SW480 (cell line): ENCODE data around the gene MMP25.

Experiments
- DNase-seq: peaks from one replicate; pipeline ENCODE4 v3.0.0-alpha.2; 2016; ENCODE audit warnings: low spot score

Gene MMP25

GRCh38 chr16:3045758-3046640 lies at the start of gene MMP25:
Gene MMP25 (plus strand): TSS chr16:3046561. CDS start chr16:3046918, 357 bp downstream.
- no peak for DNase-seq

- DNase-seq: no peak
Observed at GRCh38 chr16:2999929-3000328, 46.4 kb upstream of the MMP25 start.

- DNase-seq: no peak
Observed at GRCh38 chr16:3000540-3000939, 45.8 kb upstream of the MMP25 start.

DNA sequence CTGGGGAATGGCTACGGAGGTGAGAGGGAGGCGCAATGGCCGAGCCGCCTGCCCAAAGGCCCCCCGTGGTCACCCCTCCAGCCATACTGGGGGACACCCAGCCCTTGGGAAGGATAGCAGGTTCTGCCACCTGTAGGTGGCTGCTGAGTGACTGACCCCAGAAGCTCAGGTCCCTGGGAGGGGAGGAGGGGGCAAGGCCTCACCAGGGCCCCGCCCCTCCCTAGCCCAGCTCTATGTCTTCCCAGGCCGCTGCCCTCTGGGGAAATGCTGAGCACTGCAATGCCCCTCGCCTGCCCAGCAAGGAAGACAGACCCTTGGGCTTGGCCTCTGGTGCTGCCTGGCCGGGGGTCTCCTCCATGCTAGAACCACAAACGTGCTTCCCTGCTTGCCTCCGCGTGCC lies 45.0 kb upstream of the MMP25 start:
- DNase-seq: no peak

GRCh38 chr16:3003582-3004270 lies 42.6 kb upstream of the MMP25 start:
- DNase-seq: peak; percentile 98

DNA sequence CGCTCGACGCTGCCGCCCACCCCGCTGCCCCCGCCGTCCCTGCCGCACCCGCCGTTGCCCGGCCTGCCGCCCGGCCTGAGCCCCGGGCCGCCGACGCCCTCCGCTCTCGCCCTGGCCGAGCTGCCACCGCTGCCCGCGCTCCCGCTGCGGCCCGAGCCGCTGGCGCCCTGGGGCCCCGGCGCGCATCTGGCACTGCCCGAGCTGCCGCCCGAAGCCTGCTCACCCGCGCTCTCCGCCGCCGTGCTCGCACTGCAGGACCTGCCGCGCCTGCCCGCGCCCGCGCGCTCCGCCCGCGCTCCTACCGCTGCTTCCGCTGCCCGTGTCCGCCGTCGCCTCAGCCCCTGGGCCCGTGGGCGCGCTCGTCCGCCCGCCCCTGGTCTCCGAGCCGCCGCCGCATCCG lies 42.0 kb upstream of the MMP25 start:
- DNase-seq: peak; percentile 68

- DNase-seq: peak; percentile 76
Observed at GRCh38 chr16:3004781-3005284, 41.5 kb upstream of the MMP25 start.

DNA sequence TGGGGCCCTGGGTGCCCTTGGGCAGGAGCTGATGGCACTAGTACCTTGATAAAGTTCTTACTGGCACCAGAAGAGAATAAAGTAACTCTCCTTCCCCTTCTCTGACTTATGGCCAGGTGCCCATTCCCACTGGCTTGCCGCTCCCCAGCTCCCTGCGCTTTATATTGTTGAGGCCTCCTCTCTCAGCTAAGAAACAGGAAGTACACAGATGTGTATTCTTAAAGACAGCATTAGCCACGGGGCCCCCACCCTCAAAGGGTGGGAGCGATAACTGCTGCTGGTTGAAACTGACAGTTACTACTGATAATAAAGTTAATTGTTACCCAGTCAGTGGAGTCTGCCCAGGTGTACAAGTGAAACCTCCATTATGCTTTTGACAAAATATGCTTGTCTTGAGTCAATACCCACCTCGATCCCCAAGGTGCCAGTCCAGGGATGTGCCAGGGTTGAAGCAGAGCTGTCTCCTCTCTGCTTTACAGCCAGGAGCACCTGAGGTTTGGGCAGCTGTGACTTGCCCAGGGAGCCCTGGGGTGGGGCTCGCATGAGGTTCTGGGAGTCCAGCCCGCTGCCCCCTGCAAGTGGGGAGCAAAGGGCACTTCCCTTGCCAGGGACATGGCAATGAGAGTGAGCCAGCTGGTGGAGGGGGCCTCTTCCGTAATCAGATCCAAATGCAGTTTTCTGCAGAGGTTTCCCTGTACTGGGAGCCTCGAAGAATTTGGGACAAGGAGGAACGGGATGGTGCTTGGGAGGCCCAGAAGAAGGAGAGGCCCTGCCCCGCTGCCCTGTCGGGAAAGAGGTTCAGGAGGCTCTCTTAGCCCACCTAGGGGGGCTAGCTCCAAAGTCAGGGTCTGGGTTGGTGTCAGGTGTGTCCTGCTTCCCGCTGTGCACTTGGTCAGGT lies 39.1 kb upstream of the MMP25 start:
- DNase-seq: no peak

DNA sequence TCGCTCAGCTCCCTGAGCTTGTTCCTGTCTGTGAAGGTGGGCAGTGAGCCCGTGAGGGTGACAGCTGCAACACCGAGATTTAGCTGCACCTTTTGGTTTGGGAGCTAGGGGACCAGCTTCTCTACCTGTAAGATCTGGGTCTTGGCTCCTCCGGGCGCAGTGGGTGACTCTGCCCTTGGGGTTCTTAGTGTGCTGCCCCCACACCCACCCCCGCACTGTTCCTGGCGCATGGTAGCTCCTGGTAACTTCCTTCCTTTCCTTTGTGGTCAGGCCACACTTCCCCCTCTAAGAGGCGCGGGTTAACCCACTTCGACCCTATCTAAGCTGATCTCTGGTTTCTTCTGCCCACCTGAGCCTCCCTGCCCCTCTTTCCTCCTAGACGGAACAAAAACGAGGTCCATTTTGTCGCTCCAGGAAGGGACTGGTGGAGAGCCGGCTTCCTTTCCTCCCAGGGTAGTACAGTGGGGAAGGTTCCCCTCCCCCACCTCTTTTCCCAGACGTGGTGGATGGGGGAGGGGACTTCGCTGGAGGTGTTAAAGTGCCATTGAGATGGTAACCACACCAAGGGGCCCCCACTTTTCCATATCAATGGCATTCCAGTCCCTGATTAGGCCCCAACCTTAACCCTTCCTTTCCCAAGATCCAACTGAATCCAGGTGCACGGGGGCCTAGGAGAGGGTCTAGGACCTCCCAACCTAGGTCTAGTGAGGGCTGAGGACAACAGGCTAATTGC lies 38.2 kb upstream of the MMP25 start:
- no peak for DNase-seq

DNA sequence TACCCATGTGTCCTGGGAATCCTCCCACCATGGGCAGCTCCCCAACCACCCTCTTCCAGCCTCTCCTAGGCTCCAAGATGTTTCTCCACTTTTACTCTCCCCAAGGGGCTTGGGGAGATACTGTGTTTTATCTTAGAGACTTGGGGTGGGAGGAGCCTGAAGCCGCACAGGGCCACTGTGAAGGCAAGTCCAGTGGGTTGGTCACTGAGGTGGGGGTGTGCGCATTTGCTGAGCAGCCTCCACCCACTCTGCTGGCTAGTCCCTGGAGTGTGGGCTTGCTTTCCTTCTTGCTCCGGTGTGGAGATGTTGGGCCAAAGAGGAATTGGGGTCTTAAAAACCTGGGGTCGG lies 37.7 kb upstream of the MMP25 start:
- DNase-seq: no peak

DNA sequence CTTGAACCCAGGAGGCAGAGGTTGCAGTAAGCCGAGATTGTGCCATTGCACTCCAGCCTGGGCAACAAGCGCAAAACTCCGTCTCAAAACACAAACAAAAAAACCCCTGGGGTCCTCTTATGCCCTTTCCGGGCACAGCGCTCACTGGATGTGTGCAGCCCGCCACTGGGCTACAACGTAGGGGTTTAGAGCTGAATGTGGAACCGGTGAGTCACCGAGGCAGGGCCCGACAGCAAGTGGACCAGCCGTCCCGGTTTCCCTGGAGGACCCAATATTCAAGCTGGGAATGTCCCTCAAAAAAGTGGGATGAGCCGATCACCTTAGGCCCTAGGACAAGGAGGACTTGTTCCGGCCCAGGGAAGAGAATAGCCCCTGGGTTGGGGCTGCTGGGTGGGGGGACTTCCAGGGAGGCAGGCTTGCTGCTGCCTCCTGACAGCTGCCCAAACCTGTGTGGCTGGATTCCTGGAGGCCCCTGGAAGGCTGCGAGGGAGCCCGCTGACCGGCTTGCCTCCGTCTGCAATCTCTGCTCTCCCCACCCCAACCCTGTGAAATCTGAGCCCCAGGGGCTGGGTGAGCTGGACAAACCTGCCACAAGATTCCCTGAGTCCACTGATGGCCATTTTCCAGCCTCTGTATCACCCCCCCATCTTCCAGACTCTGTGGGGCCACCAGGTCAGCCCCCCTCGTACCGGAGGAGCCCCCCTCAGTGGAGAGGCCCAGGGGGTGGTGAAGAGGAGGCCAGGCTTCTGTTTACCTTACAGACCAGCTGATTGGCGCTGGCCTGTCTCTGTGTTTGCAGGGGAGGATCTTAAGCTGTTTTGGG lies 36.6 kb upstream of the MMP25 start:
- DNase-seq: no peak

DNA sequence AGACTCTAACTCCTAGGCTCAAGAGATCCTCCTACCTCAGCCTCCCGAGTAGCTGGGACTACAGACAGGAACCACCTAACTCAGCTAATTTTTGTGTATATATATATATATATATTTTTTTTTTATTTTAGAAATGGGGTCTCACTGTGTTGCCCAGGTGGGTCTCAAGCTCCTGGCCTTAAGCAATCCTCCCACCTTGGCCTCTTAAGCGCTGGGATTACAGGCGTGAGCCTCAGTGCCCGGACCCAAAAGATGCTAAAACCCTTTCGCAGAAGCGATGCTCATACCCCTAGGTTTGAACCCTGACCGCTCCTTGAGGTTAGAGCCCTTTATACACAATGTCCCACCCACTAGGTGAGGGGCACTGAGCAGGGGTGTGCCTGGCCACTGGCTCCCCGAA lies 35.9 kb upstream of the MMP25 start:
- DNase-seq: no peak

GRCh38 chr16:3012246-3012645 lies 34.1 kb upstream of the MMP25 start:
- DNase-seq: no peak

- DNase-seq: peak; percentile 75
Observed at GRCh38 chr16:3012828-3013420, 33.4 kb upstream of the MMP25 start, which contains the start of gene CLDN9. Gene CLDN9 (plus strand): TSS chr16:3012923. CDS start chr16:3013363, 440 bp downstream.

- no peak for DNase-seq
Observed at GRCh38 chr16:3013491-3013951, 32.8 kb upstream of the MMP25 start.

- DNase-seq: no peak
Observed at GRCh38 chr16:3013998-3014690, 32.2 kb upstream of the MMP25 start.

DNA sequence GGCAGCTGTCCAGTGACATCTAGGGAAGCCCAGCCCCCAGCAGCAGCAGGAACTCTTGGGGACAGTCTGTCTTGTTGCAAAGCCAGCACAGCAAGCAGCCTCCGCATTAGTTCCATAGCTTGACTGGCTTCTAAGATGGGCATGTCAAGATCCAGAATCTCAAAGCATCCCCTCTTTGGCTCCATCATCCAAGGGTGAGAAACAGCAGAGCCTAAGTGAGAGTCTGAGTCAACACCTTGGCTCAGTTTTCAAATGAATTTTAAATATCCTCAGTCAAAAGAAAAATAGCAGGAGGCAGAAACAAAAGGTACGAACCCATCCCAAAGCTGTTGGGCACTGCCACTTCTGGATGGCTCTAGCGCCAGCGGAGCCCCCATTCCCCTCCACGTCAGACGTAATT lies 31.4 kb upstream of the MMP25 start:
- DNase-seq: no peak

- no peak for DNase-seq
Observed at GRCh38 chr16:3015865-3016521, 30.4 kb upstream of the MMP25 start.

DNA sequence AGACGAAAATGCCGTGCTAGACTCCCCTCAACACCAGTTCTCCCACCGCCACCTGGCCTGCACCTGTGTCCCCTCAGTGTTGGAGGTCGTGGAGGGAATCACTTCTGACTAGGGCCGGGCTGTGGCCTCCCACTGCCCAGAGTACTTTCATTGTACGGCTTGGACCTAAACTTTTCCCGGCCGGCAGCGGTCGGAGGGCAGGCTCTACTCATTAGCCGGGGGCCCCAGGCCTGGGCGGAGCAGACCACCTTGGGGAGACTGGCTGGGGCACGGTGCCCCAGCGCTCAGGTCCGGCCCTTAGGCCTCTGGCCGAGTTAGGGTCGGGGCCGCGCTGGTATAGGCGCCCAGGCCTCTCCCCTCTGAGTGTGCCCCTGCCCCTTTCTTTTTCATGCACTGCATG lies 29.0 kb upstream of the MMP25 start:
- no peak for DNase-seq
